ENCODE data around the gene RASD2.

The RASD2 gene

GRCh38 chr22:35539487-35539886 lies 1.1 kb upstream of the RASD2 start:
- DNase-seq (ENCODE audit: insufficient read length, low spot score) (no peak), FAIRE-seq (no peak)

- no peak for FAIRE-seq
Measured at GRCh38 chr22:35539910-35540594, 579 bp upstream of the RASD2 start.

GRCh38 chr22:35541254-35541748 lies 670 bp downstream of the RASD2 start:
- FAIRE-seq (no peak), DNase-seq (ENCODE audit: insufficient read length, low spot score) (no peak)

More at GRCh38 chr22:35539910-35540594, 579 bp upstream of the RASD2 start:
- peak; percentile 48 for DNase-seq (ENCODE audit: insufficient read length, low spot score)

- no peak for FAIRE-seq
- no peak for DNase-seq (ENCODE audit: insufficient read length, low spot score)
Measured at GRCh38 chr22:35542157-35542938, 1.7 kb downstream of the RASD2 start.

GRCh38 chr22:35542939-35543516 lies 2.4 kb downstream of the RASD2 start:
- FAIRE-seq (no peak), DNase-seq (ENCODE audit: insufficient read length, low spot score) (no peak)

GRCh38 chr22:35543702-35544101 lies 3.1 kb downstream of the RASD2 start:
- FAIRE-seq (no peak), DNase-seq (ENCODE audit: insufficient read length, low spot score) (no peak)

- DNase-seq (ENCODE audit: insufficient read length, low spot score): no peak
Measured at GRCh38 chr22:35544189-35544588, 3.6 kb downstream of the RASD2 start.

GRCh38 chr22:35544827-35545226 lies 4.2 kb downstream of the RASD2 start:
- FAIRE-seq: no peak

More at GRCh38 chr22:35544189-35544588, 3.6 kb downstream of the RASD2 start:
- no peak for FAIRE-seq

GRCh38 chr22:35546886-35547285 lies 6.3 kb downstream of the RASD2 start:
- FAIRE-seq (no peak), DNase-seq (ENCODE audit: insufficient read length, low spot score) (no peak)

More at GRCh38 chr22:35544827-35545226, 4.2 kb downstream of the RASD2 start:
- no peak for DNase-seq (ENCODE audit: insufficient read length, low spot score)

- no peak for DNase-seq (ENCODE audit: insufficient read length, low spot score)
- FAIRE-seq: no peak
Measured at GRCh38 chr22:35547987-35548721, 7.5 kb downstream of the RASD2 start.

- no peak for DNase-seq (ENCODE audit: insufficient read length, low spot score)
- FAIRE-seq: no peak
Measured at GRCh38 chr22:35548722-35549112, 8.1 kb downstream of the RASD2 start.

GRCh38 chr22:35549328-35549727 lies 8.7 kb downstream of the RASD2 start:
- DNase-seq (ENCODE audit: insufficient read length, low spot score) (no peak), FAIRE-seq (no peak)

GRCh38 chr22:35551549-35552177 lies 11.0 kb downstream of the RASD2 start:
- DNase-seq (ENCODE audit: insufficient read length, low spot score): no peak
- no peak for FAIRE-seq

GRCh38 chr22:35552196-35552842 lies 11.7 kb downstream of the RASD2 start:
- no peak for FAIRE-seq
- DNase-seq (ENCODE audit: insufficient read length, low spot score): peak; percentile 38

GRCh38 chr22:35552846-35553245 lies 12.2 kb downstream of the RASD2 start:
- FAIRE-seq: no peak
- DNase-seq (ENCODE audit: insufficient read length, low spot score): no peak

- DNase-seq (ENCODE audit: insufficient read length, low spot score) (no peak), FAIRE-seq (no peak)
Measured at GRCh38 chr22:35553341-35553740, 12.7 kb downstream of the RASD2 start.

- FAIRE-seq: no peak
Measured at GRCh38 chr22:35554297-35554845, 13.7 kb downstream of the RASD2 start.

GRCh38 chr22:35555483-35555890 lies 14.9 kb downstream of the RASD2 start:
- no peak for FAIRE-seq
- no peak for DNase-seq (ENCODE audit: insufficient read length, low spot score)

More at GRCh38 chr22:35554297-35554845, 13.7 kb downstream of the RASD2 start:
- no peak for DNase-seq (ENCODE audit: insufficient read length, low spot score)

GRCh38 chr22:35555946-35556547 lies 15.4 kb downstream of the RASD2 start:
- no peak for DNase-seq (ENCODE audit: insufficient read length, low spot score)

More at GRCh38 chr22:35555946-35556547, 15.4 kb downstream of the RASD2 start:
- no peak for FAIRE-seq

Data from HTR-8/SVneo (cell line).